IPS DF 4.7 (cell line): Measurements from ENCODE around the gene GPHN.

Source experiments
- DNase-seq: peaks from one replicate; pipeline ENCODE4 v3.0.0-alpha.2; 2013; ENCODE audit warnings: low spot score; ENCODE audit errors: extremely low read depth

The GPHN gene

DNA sequence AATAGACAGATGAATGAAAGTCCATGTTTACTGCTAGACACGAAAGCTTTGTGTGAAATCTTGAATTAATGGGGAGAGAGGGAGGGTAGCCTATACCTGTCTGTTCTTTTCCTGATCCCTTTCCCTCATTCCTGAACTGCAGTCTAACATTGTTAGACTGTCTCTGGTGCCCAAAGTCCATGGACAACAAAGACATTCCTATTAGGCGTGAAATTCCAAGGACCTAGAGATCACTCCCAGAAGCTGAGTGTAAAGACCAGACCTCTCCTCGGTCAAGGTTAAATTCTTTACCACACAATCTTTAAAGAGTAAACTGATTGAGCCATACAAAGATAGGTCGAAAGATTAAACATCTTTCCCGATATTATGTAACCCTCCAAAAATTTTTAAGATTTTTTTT is 410.6 kb downstream of the GPHN start:
- DNase-seq, result no peak

DNA sequence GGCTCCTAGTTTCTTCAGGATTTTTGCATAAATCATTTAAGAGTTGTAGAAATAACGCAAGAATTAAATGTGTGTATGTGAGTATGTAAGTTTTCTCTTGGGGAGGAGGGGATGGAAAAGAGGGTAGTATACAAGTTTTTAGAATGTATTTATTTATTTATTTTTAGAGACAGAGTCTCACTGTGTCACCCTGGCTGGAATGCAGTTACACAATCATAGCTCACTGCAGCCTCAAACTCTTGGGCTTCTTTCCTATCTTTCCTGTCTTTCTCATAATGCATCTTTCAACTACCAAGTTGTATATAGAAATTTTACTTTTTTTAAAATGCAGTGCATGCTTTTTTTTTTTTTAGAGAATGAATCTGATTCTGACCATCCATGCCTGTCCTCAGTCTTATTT is 412.2 kb downstream of the GPHN start:
- no peak for DNase-seq

DNA sequence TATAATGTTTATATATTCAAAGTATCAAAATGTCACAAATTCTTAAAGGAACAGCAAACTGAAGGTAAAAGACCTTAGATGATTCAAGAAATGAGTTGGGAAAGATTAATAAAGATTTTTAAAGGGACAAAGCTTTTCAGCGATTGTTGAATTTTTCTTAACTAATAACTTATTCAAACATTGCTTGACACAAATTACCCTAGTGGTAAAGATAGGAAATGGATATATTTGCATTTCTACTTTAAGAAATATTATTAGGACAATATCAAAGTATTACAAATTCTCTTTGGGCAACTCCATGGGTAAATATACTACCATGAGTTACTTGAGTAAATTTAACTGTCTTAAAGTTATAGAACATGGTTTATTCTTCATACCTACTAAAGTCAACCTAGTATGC is 415.3 kb downstream of the GPHN start:
- no peak for DNase-seq

DNA sequence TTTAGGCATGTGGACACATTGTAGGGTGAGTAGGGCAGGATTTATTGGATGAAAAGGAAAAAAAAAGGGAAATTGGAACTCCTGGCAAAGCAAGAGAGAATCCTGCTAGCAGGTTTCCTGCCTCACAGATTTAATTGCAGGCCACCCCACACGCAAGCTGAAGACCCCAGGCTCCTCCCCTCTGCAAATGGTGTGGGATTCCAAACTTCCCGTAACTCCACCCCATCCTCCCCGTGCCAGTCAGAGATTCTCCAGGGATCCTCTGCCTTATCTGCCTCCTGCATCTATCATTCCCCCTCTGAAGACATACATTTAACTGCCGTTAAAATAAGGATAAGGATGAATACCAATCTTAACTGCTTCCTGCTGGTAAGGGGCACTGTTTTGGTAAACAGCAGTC is 431.5 kb downstream of the GPHN start:
- no peak for DNase-seq

DNA sequence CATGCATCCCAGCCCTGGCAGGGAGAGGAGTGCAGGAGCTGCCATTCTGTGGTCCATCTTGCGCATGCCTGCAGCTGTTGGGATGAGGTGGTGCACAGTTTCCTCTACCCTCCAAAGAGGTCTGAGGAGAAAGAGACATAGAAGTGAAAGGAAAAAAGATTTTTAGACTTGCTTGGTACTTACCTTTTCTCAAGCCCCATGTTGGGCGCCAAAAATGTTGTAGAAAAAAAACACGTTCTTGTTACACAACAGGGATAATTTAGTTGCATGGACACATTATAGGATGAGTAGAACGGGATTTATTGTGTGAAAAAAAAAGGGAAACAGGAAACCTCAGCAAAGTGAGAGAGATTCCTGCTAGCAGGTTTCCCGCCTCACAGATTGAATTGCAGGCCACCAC is 436.9 kb downstream of the GPHN start:
- no peak for DNase-seq

DNA sequence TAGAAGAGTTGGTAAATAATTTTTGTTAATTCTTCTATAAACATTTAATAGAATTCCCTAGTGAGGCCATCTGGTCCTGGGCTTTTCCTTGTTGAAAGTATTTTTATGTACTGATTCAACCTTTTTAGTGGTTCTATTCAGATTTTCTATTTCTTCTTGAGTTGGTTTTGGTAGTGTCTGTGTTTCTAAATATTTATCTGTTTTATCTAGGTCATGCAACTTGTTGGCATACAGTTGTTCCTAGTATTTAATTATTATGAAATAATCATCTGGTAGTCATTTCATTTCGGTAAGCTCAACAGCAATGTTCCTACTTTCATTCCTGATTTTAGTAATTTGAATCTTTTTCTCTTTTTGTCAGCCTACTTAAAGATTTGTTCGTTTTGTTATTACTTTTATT is 447.2 kb downstream of the GPHN start:
- DNase-seq, result no peak

DNA sequence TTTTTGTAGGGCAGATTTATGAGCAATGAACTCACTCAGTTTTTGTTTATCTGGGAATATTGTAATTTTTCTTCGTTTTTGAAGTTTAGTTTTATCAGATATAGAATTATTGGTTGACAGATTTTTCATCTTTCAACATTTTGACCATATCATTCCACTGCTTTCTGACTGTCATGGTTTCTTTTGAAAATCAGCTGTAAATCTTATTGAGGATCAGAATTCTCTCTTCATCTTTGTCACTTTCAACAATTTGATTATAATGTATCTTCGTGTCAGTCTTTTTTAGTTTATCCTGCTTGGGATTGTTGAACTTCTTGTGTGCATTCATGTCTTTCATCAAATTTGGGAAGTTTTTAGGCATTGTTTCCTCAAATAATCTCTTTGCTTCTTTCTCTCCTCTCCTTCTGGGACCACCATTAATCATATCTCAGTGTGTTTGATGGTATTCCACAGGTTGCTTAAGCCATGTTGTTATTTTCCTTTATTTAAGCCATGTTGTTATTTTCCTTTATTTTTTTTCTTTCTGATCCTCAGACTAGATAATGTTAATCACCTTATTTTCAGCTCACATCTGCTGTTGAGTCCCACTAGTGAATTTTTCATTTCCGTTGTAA is 451.6 kb downstream of the GPHN start:
- DNase-seq, result no peak

DNA sequence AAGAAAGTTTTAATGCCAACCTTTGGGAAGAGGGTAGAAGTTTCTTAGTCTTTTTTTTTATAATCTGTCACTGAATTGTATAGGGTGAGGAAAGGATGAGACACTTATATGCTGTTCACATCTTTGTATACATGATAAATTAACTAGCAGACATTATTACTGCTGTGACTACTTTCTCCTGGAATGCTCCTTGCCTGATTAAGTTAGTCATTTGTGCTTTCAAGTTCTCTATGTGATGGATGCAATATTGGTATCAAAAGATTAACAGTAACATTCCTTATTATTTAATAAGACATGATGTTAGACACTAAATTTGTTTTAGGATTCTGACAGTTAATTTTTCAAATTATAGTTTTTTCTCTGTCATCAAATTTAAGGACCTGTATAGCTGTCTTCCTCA is 457.9 kb downstream of the GPHN start:
- DNase-seq, result no peak

DNA sequence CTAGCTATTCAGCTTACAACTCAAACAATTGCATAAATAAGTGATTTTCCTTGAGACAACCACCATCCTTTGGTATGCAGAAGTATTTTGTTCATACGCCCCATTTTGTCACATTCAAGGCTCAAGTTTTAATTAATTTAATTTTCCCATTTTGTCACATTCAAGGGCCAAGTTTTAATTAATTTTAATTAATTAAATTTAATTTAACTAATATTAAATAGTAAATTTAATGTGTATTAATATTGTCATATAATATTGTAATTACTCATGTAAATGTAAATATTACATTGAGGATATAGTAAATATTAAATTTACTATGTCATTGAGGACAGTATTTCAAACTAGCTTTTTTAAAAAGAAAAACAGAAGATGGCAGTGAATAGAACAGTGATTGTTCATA is 464.5 kb downstream of the GPHN start:
- no peak for DNase-seq

DNA sequence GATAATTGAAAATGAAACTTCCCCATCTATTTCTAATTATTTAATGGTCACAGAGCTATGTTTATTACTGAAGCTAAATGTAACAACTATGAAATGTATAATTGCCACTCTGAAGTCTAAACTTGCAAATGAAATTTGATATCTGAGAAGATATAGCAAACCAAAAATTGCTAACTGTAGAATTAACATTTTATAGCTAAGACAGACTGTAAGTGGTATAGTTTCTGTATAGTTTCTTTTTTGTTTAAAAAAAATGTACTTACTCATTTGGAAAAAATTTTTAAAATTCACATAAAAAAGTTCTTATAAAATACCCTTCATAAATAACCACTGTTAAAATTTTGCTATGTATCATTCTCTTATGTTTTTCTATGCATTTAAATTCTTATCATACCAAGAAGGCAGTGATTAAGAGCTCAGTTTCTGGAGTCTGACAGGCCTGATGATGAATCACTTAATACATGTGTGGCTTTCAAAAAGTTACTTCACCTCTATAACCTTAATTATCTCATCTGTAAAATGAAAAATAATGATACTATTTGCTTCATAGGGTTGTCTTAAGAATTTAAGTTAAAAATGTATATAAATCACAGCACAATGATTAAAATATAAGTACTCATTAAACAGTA is 466.6 kb downstream of the GPHN start:
- DNase-seq, result no peak

DNA sequence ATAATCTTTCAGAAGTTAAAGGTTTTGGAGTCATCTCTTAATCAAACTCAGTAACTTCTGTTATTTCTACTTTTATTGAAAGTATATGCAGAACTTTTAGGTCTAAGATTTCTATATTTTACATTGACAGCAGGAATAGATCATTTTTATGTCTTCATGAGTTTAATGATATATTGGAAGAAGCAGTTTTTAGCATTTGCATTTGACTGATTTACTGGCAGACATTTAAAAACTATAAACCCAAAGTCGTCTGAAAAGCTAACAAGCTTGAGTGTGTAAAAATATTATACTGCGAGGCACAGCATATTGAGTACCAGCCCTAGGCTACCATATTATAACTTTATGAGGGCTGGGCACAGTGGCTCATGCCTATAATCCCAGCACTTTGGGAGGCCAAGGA is 467.3 kb downstream of the GPHN start:
- DNase-seq, result no peak

DNA sequence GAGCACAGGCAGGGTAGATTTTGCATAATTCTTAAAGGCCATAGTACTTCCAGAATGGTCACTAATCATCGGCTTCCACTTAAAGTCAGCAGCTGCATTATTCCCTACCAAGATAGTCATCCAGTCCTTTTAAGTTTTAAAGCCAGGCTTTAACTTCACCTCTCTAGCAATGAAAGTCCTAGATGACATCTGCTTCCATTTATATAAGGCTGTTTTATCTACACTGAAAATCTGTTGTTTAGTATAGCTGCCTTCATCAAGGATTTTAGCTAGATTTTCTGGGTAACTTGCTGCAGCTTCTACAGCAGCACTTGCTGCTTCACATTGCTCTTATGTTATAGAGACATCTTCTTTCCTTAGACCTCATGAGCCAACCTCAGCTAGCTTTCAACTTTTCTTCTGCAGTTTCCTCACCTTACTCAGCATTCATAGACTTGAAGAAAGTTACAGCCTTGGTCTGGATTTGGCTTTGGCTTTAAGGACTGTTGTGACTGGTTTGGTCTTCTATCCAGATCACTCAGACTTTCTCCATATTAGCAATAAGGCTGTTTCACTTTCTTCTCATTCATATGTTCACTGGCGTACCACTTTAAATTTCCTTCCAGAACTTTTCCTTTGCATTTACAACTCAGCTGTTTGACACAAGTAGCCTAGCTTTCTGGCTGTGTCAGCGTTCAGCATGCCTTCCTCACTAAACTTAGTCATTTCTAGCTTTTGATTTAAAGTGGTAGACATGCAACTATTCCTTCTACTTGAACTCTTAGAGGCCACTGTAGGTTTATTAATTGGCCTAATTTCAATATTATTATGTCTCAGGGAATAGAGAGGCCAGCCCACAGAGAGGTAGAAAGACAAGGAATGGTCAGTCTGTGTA is 471.4 kb downstream of the GPHN start:
- DNase-seq, result no peak

DNA sequence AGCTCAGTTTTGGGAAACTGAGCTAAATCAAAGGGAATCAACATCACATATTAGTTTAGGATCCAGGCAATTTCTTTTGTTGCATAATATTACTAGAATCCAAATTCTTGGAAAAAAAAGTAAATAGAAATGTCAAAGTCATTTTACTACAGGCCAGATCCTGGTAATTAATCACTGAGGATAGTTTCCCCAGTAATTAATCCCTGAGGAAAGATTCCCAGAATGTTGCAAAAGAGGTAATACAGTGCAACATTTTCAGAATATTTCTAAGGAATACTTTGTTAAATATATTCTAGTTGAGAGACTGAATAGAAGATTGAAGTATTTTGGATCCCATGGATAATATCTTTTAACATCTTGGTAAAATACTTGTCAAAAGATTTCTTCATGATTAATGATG is 474.3 kb downstream of the GPHN start:
- no peak for DNase-seq

DNA sequence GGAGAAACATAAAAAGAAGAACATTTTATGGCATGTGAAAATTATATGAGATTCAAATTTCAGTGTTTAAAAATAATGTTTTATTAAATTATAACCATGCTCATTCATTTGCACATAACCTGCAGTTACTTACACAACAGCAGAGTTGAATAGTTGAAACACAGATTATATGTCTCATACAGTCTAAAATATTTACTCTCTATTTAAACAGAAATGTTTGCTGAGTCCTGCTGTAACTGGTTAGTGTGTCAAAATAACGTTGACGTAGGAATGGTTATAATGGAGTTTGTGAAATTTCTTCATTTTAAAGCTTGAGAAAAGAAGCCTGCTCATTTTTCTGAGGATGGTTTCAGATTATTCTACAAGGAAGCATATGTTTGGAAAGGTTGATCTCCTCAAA is 484.8 kb downstream of the GPHN start:
- no peak for DNase-seq

DNA sequence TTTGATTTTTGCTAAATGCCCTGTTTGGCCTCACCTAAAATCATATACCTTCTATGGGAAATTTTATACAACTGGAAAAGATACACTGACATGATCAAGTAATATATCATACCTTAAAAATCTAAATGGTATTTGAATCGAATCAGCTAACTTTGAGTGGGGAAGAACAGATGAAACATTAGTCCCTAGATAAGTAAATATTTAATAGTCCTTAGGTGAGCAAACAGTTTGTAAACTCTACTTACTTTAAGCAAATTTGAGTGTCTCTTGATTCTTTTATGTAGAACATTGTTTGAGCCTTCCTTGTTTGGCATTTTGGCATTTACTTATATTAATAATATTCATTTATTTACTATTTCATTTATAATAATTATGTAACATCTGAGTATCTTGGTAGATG is 485.6 kb downstream of the GPHN start:
- DNase-seq, result no peak

DNA sequence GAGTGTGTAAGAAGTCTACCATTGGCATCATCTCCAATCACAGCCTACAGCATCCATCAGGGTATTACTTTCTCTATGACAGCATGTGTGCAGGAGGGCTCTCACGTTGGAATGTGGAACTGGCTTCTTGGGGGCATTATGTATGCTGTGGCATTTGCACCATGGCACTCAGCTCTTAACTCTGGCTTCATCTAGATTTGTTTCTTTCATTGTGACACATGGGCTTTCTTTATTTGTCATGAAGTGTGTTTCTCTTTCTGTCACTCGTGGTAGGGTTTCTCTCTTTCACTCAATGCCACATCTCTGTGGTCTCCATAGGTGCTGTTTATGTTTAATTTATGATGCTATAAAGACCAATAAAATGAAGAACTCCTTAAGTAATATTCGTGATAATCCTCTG is 490.1 kb downstream of the GPHN start:
- DNase-seq, result no peak

DNA sequence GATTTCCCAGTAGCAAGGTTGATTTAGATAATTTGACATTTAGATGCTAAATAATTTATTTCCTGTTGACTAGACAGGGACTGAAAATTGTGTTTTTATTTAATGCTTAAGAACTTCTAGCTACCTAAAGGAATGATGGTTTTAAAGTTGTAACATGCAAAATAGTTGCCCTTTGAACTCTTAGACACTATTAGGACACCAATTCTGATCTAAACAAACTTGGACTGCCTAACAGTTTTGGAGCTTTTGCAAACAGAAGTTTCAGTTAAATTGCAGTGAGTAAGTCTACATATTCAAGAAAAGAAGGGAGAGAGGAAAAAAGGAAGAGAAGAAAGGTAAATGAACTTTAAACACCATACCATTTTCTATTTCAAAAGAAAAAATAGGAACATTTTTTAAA is 492.0 kb downstream of the GPHN start:
- DNase-seq, result no peak

DNA sequence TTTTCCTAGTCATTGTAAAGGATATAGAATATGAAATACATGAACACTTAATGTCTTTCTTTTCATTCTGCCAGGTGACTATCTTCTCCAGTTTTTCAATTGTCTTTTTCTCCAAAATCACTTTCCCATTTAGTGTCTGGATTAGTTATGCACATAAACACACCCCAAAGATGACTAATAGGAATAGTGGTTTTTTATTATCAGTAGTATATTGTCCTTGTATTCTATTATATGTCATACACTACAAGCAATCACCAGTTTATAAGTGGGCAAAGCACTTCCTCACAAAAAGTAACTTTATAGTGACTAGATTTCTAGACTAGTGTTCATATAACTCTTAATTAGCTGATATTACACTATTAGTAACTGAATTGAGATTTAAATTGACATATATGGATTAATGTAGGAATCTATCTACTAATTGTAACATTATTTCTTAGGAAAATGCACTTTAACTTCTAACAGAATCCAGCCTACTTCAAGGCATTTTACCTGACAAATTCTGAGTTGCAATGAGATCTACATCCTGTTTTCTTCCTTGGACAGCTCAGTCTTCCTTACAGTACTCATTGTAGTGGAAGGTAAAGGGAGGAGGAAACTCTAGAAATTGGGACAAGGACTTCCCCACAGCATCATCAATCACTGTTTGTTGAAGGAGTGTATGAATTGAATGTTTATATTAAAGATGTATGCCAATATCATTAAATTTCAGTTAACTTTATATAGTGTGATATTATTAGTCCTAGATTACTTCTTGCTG is 495.2 kb downstream of the GPHN start:
- DNase-seq, result no peak

DNA sequence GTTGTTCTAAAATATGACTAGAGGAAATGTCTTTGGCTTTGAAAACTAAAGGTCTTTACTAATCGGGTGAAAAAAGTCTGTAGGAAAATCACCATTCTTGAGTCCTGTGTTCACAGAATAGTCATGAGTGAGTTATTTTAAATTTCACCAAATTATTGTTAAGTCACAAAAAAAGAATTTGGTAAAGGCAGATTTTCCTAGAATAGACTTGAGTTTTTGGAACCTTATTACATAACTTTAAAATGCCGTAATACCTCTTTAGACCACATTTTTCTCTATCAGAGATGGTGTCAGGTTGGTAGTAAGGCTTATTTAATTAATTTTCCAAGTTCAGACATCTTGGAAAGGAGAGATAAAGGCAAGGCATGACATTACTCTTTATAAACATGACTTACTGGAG is 496.6 kb downstream of the GPHN start:
- DNase-seq, result no peak

DNA sequence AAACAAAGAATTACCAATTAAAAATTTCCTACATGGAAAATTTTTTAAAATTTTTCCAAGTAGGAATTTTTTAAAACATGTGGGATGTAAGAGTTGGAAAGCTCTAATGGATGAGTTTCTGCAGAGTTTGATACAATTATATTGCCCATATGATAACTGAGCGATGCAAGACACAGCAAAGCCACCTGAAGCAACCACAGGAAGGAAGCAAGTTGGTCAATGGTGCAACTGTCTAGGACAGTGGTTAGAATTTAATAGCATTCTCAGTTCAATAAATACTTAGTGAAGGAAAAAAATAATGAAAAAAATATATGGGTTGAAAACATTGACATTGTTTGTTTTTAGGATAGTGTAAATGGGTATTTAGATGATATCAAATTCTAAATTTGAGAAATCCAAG is 502.7 kb downstream of the GPHN start:
- no peak for DNase-seq

DNA sequence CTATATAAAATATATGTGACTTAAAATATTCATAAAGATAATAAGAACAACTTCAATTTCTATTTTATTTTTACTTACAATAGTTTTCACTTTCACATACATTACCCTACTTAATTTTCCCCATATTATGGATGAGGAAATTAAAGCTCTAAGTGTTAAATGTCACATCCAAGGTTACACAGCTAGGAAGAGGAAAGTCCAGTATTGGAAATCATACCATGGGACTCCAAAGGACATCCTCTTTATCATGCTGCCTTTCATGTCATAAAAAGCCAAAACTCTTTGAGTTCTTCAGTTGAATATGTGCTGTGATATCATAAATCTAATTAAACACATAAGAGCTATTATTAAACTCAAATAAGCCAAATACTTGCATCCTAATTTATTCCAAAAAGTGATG is 508.9 kb downstream of the GPHN start:
- no peak for DNase-seq

DNA sequence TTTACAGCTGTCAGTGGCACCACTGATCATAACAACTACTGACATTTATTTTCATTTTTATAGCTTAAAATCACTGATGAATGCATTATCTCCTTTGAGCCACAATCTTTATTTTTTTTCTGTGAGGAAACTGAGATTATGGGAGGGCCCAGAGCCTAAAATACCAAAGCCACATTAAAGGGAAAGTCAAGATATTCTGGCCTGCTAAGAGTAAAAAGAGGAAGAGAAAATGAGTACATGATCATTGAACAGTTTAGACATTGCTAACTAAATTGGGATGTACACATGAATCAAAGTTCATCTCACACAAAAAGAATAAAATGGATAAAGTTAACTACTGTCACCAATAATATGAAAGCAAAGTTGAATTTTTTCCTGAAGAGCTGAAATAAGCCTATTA is 510.8 kb downstream of the GPHN start:
- DNase-seq, result no peak
